ENCODE data around the gene C12orf56.
"Not testable (repeated sequence)": the region's sequence is repeated elsewhere in the genome, so short reads cannot be mapped to it uniquely, and the experiment has no call there.

- not testable (repeated sequence) for TF ChIP-seq YY1 (IDR thresholded peaks at IDR 0.05; ENCODE audit: insufficient read depth, insufficient read length); ZNF274 (IDR thresholded peaks at IDR 0.05; ENCODE audit: low read depth, low read length); SUZ12 (IDR thresholded peaks at IDR 0.05; ENCODE audit: extremely low read depth, insufficient read depth, insufficient read length)
Measured at GRCh38 chr12:64217643-64218042, 172.9 kb downstream of the C12orf56 start.
